Hepatocyte (in vitro differentiated cells): ENCODE measurements around the gene KCNMA1.

ENCODE experiments used
- EZH2phosphoT487 ChIP-seq: fragments of 200-600 bp; sonication (generic); IDR thresholded peaks from one replicate; pipeline ENCODE4 v1.6.1; 2018; ENCODE audit warnings: antibody characterized with exemption, mild to moderate bottlenecking, low read depth, moderate library complexity; ENCODE audit not compliant: unreplicated experiment, severe bottlenecking
- TF ChIP-seq, protein P1 (sequence below): fragments of 200-600 bp; sonication (generic); IDR thresholded peaks from 2 replicates; pipeline ENCODE4 v1.5.1; 2016; ENCODE audit warnings: antibody characterized with exemption, mild to moderate bottlenecking; ENCODE audit not compliant: poor library complexity

GRCh38 chr10:77638321-77639101 lies 903 bp upstream of the KCNMA1 start:
- no peak for TF ChIP-seq EZH2phosphoT487
- TF ChIP-seq, protein P1, sequence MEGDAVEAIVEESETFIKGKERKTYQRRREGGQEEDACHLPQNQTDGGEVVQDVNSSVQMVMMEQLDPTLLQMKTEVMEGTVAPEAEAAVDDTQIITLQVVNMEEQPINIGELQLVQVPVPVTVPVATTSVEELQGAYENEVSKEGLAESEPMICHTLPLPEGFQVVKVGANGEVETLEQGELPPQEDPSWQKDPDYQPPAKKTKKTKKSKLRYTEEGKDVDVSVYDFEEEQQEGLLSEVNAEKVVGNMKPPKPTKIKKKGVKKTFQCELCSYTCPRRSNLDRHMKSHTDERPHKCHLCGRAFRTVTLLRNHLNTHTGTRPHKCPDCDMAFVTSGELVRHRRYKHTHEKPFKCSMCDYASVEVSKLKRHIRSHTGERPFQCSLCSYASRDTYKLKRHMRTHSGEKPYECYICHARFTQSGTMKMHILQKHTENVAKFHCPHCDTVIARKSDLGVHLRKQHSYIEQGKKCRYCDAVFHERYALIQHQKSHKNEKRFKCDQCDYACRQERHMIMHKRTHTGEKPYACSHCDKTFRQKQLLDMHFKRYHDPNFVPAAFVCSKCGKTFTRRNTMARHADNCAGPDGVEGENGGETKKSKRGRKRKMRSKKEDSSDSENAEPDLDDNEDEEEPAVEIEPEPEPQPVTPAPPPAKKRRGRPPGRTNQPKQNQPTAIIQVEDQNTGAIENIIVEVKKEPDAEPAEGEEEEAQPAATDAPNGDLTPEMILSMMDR, result no peak
